ENCODE measurements around the gene HPCAL1. TPM values are rescaled to one million over a fixed set of nuclear protein-coding genes. Genes with fewer than 3 reads are reported as not detected.

HPCAL1 gene
- total and polyA plus RNA-seq, 4 experiments from 2014 or later = 77.1 to 114 (median 90.4) TPM

- no peak overlapping the region for H3K27ac Mint-ChIP-seq
- POLR2A ChIA-PET (ENCODE audit: partially characterized antibody) = no interaction called here
Measured at GRCh38 chr2:10363861-10364610, 61.3 kb downstream of the HPCAL1 start.

GRCh38 chr2:10365412-10365811, 62.7 kb downstream of the HPCAL1 start:
- Mint-ChIP-seq H3K4me1 (peaks cover 20 to 74% (median 44%) of the 10 kb centered on the region in 4 donors), H3K27ac (peak overlapping the region in 1 of 7 donors; percentile 35)
- CTCF ChIA-PET (ENCODE audit: partially characterized antibody) = interaction anchor here (1.1 to 2.1 kb wide), 2 partner anchors 44 to 62 kb away, joined by 3 to 7 read pairs; no protein-coding TSS in a partner anchor

More at GRCh38 chr2:10363861-10364610, 61.3 kb downstream of the HPCAL1 start:
- intact Hi-C loops (cut with micrococcal nuclease) = no loop called here
- CTCF ChIA-PET (ENCODE audit: partially characterized antibody) = interaction anchor here (1.5 to 2.1 kb wide), 2 partner anchors 45 to 58 kb away, joined by 3 to 7 read pairs; no protein-coding TSS in a partner anchor
- Mint-ChIP-seq H3K36me3 (peaks cover 5 to 18% of the 10 kb centered on the region in 2 donors), H3K9me3 (no peaks in the 10 kb centered on the region), H3K4me1 (peaks cover 19 to 69% (median 36%) of the 10 kb centered on the region in 4 donors), H3K4me3 (no peak overlapping the region), H3K27me3 (no peaks in the 10 kb centered on the region)
- Histone ChIP-seq H3K27ac (ENCODE audit: low read depth, low read length) (no peak overlapping the region), H3K27me3 (ENCODE audit: insufficient read depth, low read length) (no peaks in the 10 kb centered on the region), H3K4me3 (ENCODE audit: low read length in 2 of 2) (no peak overlapping the region), H3K9me3 (ENCODE audit: control insufficient read depth in 1 of 2, low read length in 2 of 2) (no peaks in the 10 kb centered on the region), H3K4me1 (ENCODE audit: insufficient read depth, low read length) (peaks cover 15% of the 10 kb centered on the region), H3K36me3 (ENCODE audit: insufficient read depth, low read length) (no peaks in the 10 kb centered on the region)
- no peak for DNase-seq

GRCh38 chr2:10366601-10367270, 64.0 kb downstream of the HPCAL1 start:
- Histone ChIP-seq H3K4me3 (ENCODE audit: low read length in 2 of 2) (no peak overlapping the region), H3K9me3 (ENCODE audit: control insufficient read depth in 1 of 2, low read length in 2 of 2) (no peaks in the 10 kb centered on the region), H3K27me3 (ENCODE audit: insufficient read depth, low read length) (no peaks in the 10 kb centered on the region), H3K27ac (ENCODE audit: low read depth, low read length) (no peak overlapping the region), H3K36me3 (ENCODE audit: insufficient read depth, low read length) (no peaks in the 10 kb centered on the region), H3K4me1 (ENCODE audit: insufficient read depth, low read length) (peaks cover 26% of the 10 kb centered on the region)
- Mint-ChIP-seq H3K9me3 (no peaks in the 10 kb centered on the region), H3K4me3 (no peak overlapping the region), H3K4me1 (peaks cover 14 to 69% (median 41%) of the 10 kb centered on the region in 4 donors), H3K27ac (peak overlapping the region in 4 of 7 donors; percentile 24 to 66 (median 36)), H3K27me3 (no peaks in the 10 kb centered on the region), H3K36me3 (peaks cover 0 to 13% of the 10 kb centered on the region in 2 donors)
- intact Hi-C loops (cut with micrococcal nuclease) = loop anchor here (5.0 kb wide), 1 partner anchor 41 kb away; no protein-coding TSS in a partner anchor
- ChIA-PET CTCF (ENCODE audit: partially characterized antibody) (no interaction called here), POLR2A (ENCODE audit: partially characterized antibody) (interaction anchor here (1.5 kb wide), 1 partner anchor 13 kb away, joined by 3 read pairs; no protein-coding TSS in a partner anchor)
- DNase-seq = no peak

More at GRCh38 chr2:10365412-10365811, 62.7 kb downstream of the HPCAL1 start:
- Mint-ChIP-seq H3K36me3 (peaks cover 5 to 19% of the 10 kb centered on the region in 2 donors), H3K9me3 (no peaks in the 10 kb centered on the region), H3K27me3 (no peaks in the 10 kb centered on the region), H3K4me3 (no peak overlapping the region)
- peaks cover 20% of the 10 kb centered on the region for H3K4me1 ChIP-seq (ENCODE audit: insufficient read depth, low read length)
- DNase-seq = no peak
- POLR2A ChIA-PET (ENCODE audit: partially characterized antibody) = no interaction called here
- no peak overlapping the region for H3K27ac ChIP-seq (ENCODE audit: low read depth, low read length)
- H3K27me3 ChIP-seq (ENCODE audit: insufficient read depth, low read length) = no peaks in the 10 kb centered on the region
- H3K9me3 ChIP-seq (ENCODE audit: control insufficient read depth in 1 of 2, low read length in 2 of 2) = no peaks in the 10 kb centered on the region
- intact Hi-C loops (cut with micrococcal nuclease) = loop anchor here (5.0 kb wide), 1 partner anchor 42 kb away; no protein-coding TSS in a partner anchor
- H3K36me3 ChIP-seq (ENCODE audit: insufficient read depth, low read length) = no peaks in the 10 kb centered on the region
- no peak overlapping the region for H3K4me3 ChIP-seq (ENCODE audit: low read length in 2 of 2)

GRCh38 chr2:10367472-10368439, 65.1 kb downstream of the HPCAL1 start:
- Histone ChIP-seq H3K36me3 (ENCODE audit: insufficient read depth, low read length) (no peaks in the 10 kb centered on the region), H3K4me1 (ENCODE audit: insufficient read depth, low read length) (peaks cover 26% of the 10 kb centered on the region), H3K9me3 (ENCODE audit: control insufficient read depth in 1 of 2, low read length in 2 of 2) (no peaks in the 10 kb centered on the region), H3K27me3 (ENCODE audit: insufficient read depth, low read length) (no peaks in the 10 kb centered on the region), H3K4me3 (ENCODE audit: low read length in 2 of 2) (no peak overlapping the region), H3K27ac (ENCODE audit: low read depth, low read length) (no peak overlapping the region)
- no peak for DNase-seq
- Mint-ChIP-seq H3K4me3 (peak overlapping the region in 1 of 8 donors; percentile 4), H3K27me3 (no peaks in the 10 kb centered on the region), H3K27ac (peak overlapping the region in 4 of 7 donors; percentile 19 to 70 (median 46)), H3K4me1 (peaks cover 14 to 66% (median 39%) of the 10 kb centered on the region in 4 donors), H3K9me3 (no peaks in the 10 kb centered on the region), H3K36me3 (peaks cover 0 to 13% of the 10 kb centered on the region in 2 donors)
- CTCF ChIA-PET (ENCODE audit: partially characterized antibody) = interaction anchor here (1.0 to 1.7 kb wide), 2 partner anchors 12 to 42 kb away, joined by 4 to 6 read pairs; no protein-coding TSS in a partner anchor
- intact Hi-C loops (cut with micrococcal nuclease) = loop anchor here (5.0 kb wide), 1 partner anchor 40 kb away; no protein-coding TSS in a partner anchor
- POLR2A ChIA-PET (ENCODE audit: partially characterized antibody) = interaction anchor here (0.7 to 1.5 kb wide), 2 partner anchors 14 to 15 kb away, joined by 3 read pairs; no protein-coding TSS in a partner anchor

- Histone ChIP-seq H3K27me3 (ENCODE audit: insufficient read depth, low read length) (no peaks in the 10 kb centered on the region), H3K9me3 (ENCODE audit: control insufficient read depth in 1 of 2, low read length in 2 of 2) (no peaks in the 10 kb centered on the region), H3K36me3 (ENCODE audit: insufficient read depth, low read length) (no peaks in the 10 kb centered on the region), H3K27ac (ENCODE audit: low read depth, low read length) (no peak overlapping the region), H3K4me1 (ENCODE audit: insufficient read depth, low read length) (peaks cover 26% of the 10 kb centered on the region), H3K4me3 (ENCODE audit: low read length in 2 of 2) (no peak overlapping the region)
- no peaks in the 10 kb centered on the region for H3K9me3 Mint-ChIP-seq
- H3K27me3 Mint-ChIP-seq = no peaks in the 10 kb centered on the region
- intact Hi-C loops (cut with micrococcal nuclease) = loop anchor here (5.0 kb wide), 1 partner anchor 39 kb away; no protein-coding TSS in a partner anchor
- CTCF ChIA-PET (ENCODE audit: partially characterized antibody) = interaction anchor here (1.0 to 1.7 kb wide), 2 partner anchors 11 to 41 kb away, joined by 4 to 6 read pairs; no protein-coding TSS in a partner anchor
- H3K4me3 Mint-ChIP-seq = no peak overlapping the region
- POLR2A ChIA-PET (ENCODE audit: partially characterized antibody) = interaction anchor here (0.7 kb wide), 1 partner anchor 14 kb away, joined by 3 read pairs; no protein-coding TSS in a partner anchor
- H3K4me1 Mint-ChIP-seq = peaks cover 13 to 66% (median 41%) of the 10 kb centered on the region in 4 donors
- peaks cover 0 to 13% of the 10 kb centered on the region in 2 donors for H3K36me3 Mint-ChIP-seq
- no peak for DNase-seq
- H3K27ac Mint-ChIP-seq = peak overlapping the region in 2 of 7 donors; percentile 19 to 42
Measured at GRCh38 chr2:10368491-10369231, 66.0 kb downstream of the HPCAL1 start.
